SU-DHL-6 (cell line): ENCODE data around the gene CHRNA4.

Experiments
- H2AFZ ChIP-seq: fragments of 200-600 bp; sonication (generic); 2 replicates; pipeline ENCODE4 v1.6.1; 2014; ENCODE audit warnings: low read depth, mild to moderate bottlenecking, moderate library complexity, mixed read lengths, antibody characterized with exemption, low read length; ENCODE audit not compliant: severe bottlenecking
- H3F3A ChIP-seq: fragments of 200-600 bp; shearing (Covaris generic); 2 replicates; pipeline ENCODE4 v1.6.0; 2016; ENCODE audit warnings: antibody characterized with exemption, mild to moderate bottlenecking; ENCODE audit not compliant: insufficient read depth
- H3K27ac ChIP-seq: fragments of 200-600 bp; sonication (generic); 2 replicates; pipeline ENCODE4 v1.5.1; 2016; ENCODE audit warnings: low read depth, mild to moderate bottlenecking, low read length, moderate library complexity, mixed read lengths
- H3K27me3 ChIP-seq: fragments of 200-600 bp; sonication (generic), shearing (Covaris generic); 2 replicates; pipeline ENCODE4 v1.6.0; 2014; ENCODE audit warnings: mild to moderate bottlenecking, low read length
- H3K36me3 ChIP-seq: fragments of 200-600 bp; sonication (generic); 2 replicates; pipeline ENCODE4 v1.6.1; 2014; ENCODE audit warnings: mild to moderate bottlenecking, low read length, mixed read lengths
- H3K4me2 ChIP-seq: fragments of 300-600, 200-600 bp; shearing (Covaris generic), sonication (generic); 2 replicates; pipeline ENCODE4 v1.6.0; 2014; ENCODE audit warnings: low read length, low read depth, mild to moderate bottlenecking; ENCODE audit not compliant: poor library complexity, severe bottlenecking
- H3K4me3 ChIP-seq: fragments of 200-600 bp; sonication (generic); 2 replicates; pipeline ENCODE4 v1.5.1; 2014; ENCODE audit warnings: antibody characterized with exemption, low read length, mild to moderate bottlenecking, mixed read lengths; ENCODE audit not compliant: insufficient read depth, poor library complexity, severe bottlenecking
- H3K79me2 ChIP-seq: fragments of 200-600 bp; sonication (generic); 2 replicates; pipeline ENCODE4 v1.6.1; 2014; ENCODE audit warnings: mild to moderate bottlenecking, low read length, moderate library complexity; ENCODE audit not compliant: insufficient read depth
- H3K9ac ChIP-seq: fragments of 200-600 bp; sonication (generic); 2 replicates; pipeline ENCODE4 v1.7.0; 2014; ENCODE audit warnings: mild to moderate bottlenecking, low read length
- H3K9me2 ChIP-seq: fragments of 200-600 bp; sonication (generic); replicated peaks from 2 replicates; pipeline ENCODE4 v1.6.1; 2014; ENCODE audit warnings: low read length; ENCODE audit not compliant: insufficient read depth
- H3K9me3 ChIP-seq: fragments of 200-600 bp; sonication (generic); 2 replicates; pipeline ENCODE4 v1.6.1; 2014; ENCODE audit warnings: low read length, mixed read lengths; ENCODE audit not compliant: insufficient read depth
- H4K20me1 ChIP-seq: fragments of 200-600 bp; sonication (generic); 2 replicates; pipeline ENCODE4 v1.6.1; 2014; ENCODE audit warnings: low read depth, mild to moderate bottlenecking, antibody characterized with exemption, low read length, moderate library complexity, mixed read lengths
- CTCF ChIP-seq: fragments of 200-600 bp; sonication (generic); IDR thresholded peaks from one replicate; pipeline ENCODE4 v1.5.1; 2017; ENCODE audit warnings: antibody characterized with exemption, mild to moderate bottlenecking, low read length, moderate library complexity; ENCODE audit not compliant: insufficient read depth, poor library complexity, severe bottlenecking
- EZH2phosphoT487 ChIP-seq: fragments of 200-600 bp; sonication (generic), shearing (Covaris generic); conservative IDR thresholded peaks from 2 replicates; pipeline ENCODE4 v1.6.1; 2018; ENCODE audit warnings: mild to moderate bottlenecking, antibody characterized with exemption, low read length, moderate library complexity, mixed read lengths

The CHRNA4 gene

DNA sequence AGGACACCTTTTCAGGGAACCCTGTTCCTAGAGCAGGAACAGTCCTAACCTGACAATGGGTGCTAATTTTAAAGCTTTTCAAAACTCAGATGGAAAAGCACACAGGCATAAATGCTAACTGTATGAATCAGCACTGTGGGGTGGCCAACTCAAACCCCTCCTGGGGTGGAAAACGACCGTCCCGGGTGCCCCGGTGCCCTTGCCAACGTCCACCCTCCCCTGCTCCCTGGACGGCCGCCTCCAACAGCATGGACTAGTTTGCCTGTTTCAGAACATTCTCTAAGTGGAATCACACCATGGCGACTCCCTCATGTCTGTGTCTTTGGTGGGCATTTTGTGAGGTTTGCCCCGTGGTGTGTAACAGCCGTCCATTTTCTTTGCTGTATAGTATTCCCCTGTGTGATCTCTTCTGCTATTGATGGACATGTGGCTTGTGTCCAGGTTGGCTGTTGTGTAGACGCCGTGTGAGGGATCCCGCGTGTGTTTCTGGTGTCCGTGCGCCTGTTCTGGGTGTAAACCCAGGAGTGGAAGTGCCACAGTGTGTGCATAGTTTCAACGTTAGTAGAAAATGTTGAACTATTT, 62.3 kb downstream of the CHRNA4 start:
- Histone ChIP-seq H3K9ac (no peak overlapping the region), H2AFZ (no peak overlapping the region), H3K79me2 (no peaks in the 10 kb centered on the region), H3K4me2 (no peak overlapping the region), H3K36me3 (no peaks in the 10 kb centered on the region), H3K27me3 (no peaks in the 10 kb centered on the region), H3K9me2 (no peaks in the 10 kb centered on the region), H3K9me3 (no peaks in the 10 kb centered on the region), H3K27ac (no peak overlapping the region), H3F3A (no peaks in the 10 kb centered on the region), H3K4me3 (no peak overlapping the region), H4K20me1 (no peaks in the 10 kb centered on the region)
- no peak for TF ChIP-seq CTCF
- TF ChIP-seq EZH2phosphoT487: no peak

- H2AFZ ChIP-seq: no peak overlapping the region
- no peaks in the 10 kb centered on the region for H3K9me3 ChIP-seq
- H3K79me2 ChIP-seq: no peaks in the 10 kb centered on the region
- H3K27me3 ChIP-seq: no peaks in the 10 kb centered on the region
- TF ChIP-seq CTCF (no peak), EZH2phosphoT487 (no peak)
- no peak overlapping the region for H3K4me2 ChIP-seq
- no peak overlapping the region for H3K27ac ChIP-seq
- H3K9ac ChIP-seq: no peak overlapping the region
- H3K9me2 ChIP-seq: no peaks in the 10 kb centered on the region
- H3K36me3 ChIP-seq: no peaks in the 10 kb centered on the region
- no peak overlapping the region for H3K4me3 ChIP-seq
- H4K20me1 ChIP-seq: no peaks in the 10 kb centered on the region
- H3F3A ChIP-seq: no peaks in the 10 kb centered on the region
These were observed 63.2 kb downstream of the CHRNA4 start for GRCh38 chr20:63297796-63298572.

GRCh38 chr20:63297371-63297781, 63.8 kb downstream of the CHRNA4 start:
- Histone ChIP-seq H3K79me2 (no peaks in the 10 kb centered on the region), H3K36me3 (no peaks in the 10 kb centered on the region), H3K4me3 (no peak overlapping the region), H2AFZ (no peak overlapping the region), H3K9me3 (no peaks in the 10 kb centered on the region), H3K27ac (no peak overlapping the region), H4K20me1 (no peaks in the 10 kb centered on the region), H3K4me2 (no peak overlapping the region), H3K27me3 (no peaks in the 10 kb centered on the region), H3F3A (no peaks in the 10 kb centered on the region), H3K9ac (no peak overlapping the region), H3K9me2 (no peaks in the 10 kb centered on the region)
- TF ChIP-seq EZH2phosphoT487 (no peak), CTCF (no peak)
